Ishikawa (cell line): ENCODE measurements around the gene GREM1.

Source experiments
- CEBPB ChIP-seq: IDR thresholded peaks from 2 replicates; pipeline ENCODE4 v1.6.1; 2012
- CREB1 ChIP-seq: IDR thresholded peaks from 2 replicates; pipeline ENCODE4 v1.6.1; 2012; ENCODE audit warnings: low read depth
- EGR1 ChIP-seq: IDR thresholded peaks from 2 replicates; pipeline ENCODE4 v1.6.1; 2012
- EP300 ChIP-seq: IDR thresholded peaks from 2 replicates; pipeline ENCODE4 v1.6.1; 2012; ENCODE audit warnings: borderline replicate concordance
- FOXM1 ChIP-seq: IDR thresholded peaks from 2 replicates; pipeline ENCODE4 v1.6.1; 2012; ENCODE audit warnings: low read depth, borderline replicate concordance
- MAX ChIP-seq: IDR thresholded peaks from 2 replicates; pipeline ENCODE4 v1.6.1; 2012
- NFIC ChIP-seq: IDR thresholded peaks from 2 replicates; pipeline ENCODE4 v1.6.1; 2012
- RAD21 ChIP-seq: IDR thresholded peaks from 2 replicates; pipeline ENCODE4 v1.6.1; 2012; ENCODE audit warnings: low read depth
- REST ChIP-seq: IDR thresholded peaks from 2 replicates; pipeline ENCODE4 v1.6.1; 2012; ENCODE audit warnings: low read depth, mild to moderate bottlenecking
- TAF1 ChIP-seq: IDR thresholded peaks from 2 replicates; pipeline ENCODE4 v1.6.1; 2012; ENCODE audit warnings: low read depth, mild to moderate bottlenecking
- TCF12 ChIP-seq: IDR thresholded peaks from 2 replicates; pipeline ENCODE4 v1.6.1; 2012; ENCODE audit warnings: low read depth
- TEAD4 ChIP-seq: IDR thresholded peaks from 2 replicates; pipeline ENCODE4 v1.6.1; 2012
- USF1 ChIP-seq: IDR thresholded peaks from 2 replicates; pipeline ENCODE4 v1.6.1; 2012
- YY1 ChIP-seq: IDR thresholded peaks from 2 replicates; pipeline ENCODE4 v1.6.1; 2012; ENCODE audit warnings: low read depth
- ZBTB7A ChIP-seq: IDR thresholded peaks from 2 replicates; pipeline ENCODE4 v1.6.1; 2012; ENCODE audit warnings: low read depth

The GREM1 gene

GRCh38 chr15:32674681-32675080 lies 43.1 kb upstream of the GREM1 start:
- TF ChIP-seq FOXM1 (no peak), TAF1 (no peak), TEAD4 (no peak)

GRCh38 chr15:32675466-32675865 lies 42.3 kb upstream of the GREM1 start:
- TF ChIP-seq TEAD4 (no peak), EGR1 (no peak), ZBTB7A (no peak), CREB1 (no peak), EP300 (no peak), USF1 (no peak), YY1 (no peak), CEBPB (no peak), TCF12 (no peak), REST (no peak), MAX (no peak), FOXM1 (no peak), NFIC (no peak), RAD21 (no peak), TAF1 (no peak)

- TF ChIP-seq EP300 (no peak), CEBPB (no peak), CREB1 (no peak), TEAD4 (no peak), FOXM1 (no peak), ZBTB7A (no peak), TAF1 (no peak), YY1 (no peak), TCF12 (no peak), EGR1 (no peak), USF1 (no peak), RAD21 (no peak), REST (no peak), NFIC (no peak), MAX (no peak)
These were observed 41.6 kb upstream of the GREM1 start for GRCh38 chr15:32676169-32676568.

- TF ChIP-seq MAX (no peak), EP300 (no peak), ZBTB7A (no peak), EGR1 (no peak), TCF12 (no peak), TEAD4 (no peak), NFIC (no peak)
These were observed 40.5 kb upstream of the GREM1 start for GRCh38 chr15:32677238-32677750.

GRCh38 chr15:32679298-32679690 lies 38.5 kb upstream of the GREM1 start:
- TF ChIP-seq NFIC (no peak), TEAD4 (no peak), ZBTB7A (no peak), EGR1 (no peak), FOXM1 (no peak), CREB1 (no peak), EP300 (no peak), CEBPB (no peak), USF1 (no peak), RAD21 (no peak), MAX (no peak), TCF12 (no peak), YY1 (no peak)

GRCh38 chr15:32682569-32682968 lies 35.2 kb upstream of the GREM1 start:
- TF ChIP-seq EP300 = no peak
- no peak for TF ChIP-seq CREB1
- TF ChIP-seq ZBTB7A = no peak
- TF ChIP-seq RAD21 = no peak
- TF ChIP-seq REST = no peak
- no peak for TF ChIP-seq MAX
- TF ChIP-seq CEBPB = no peak
- no peak for TF ChIP-seq EGR1
